ENCODE measurements around the gene MMP8. TPM values are rescaled to one million over a fixed set of nuclear protein-coding genes. Genes with fewer than 3 reads are reported as not detected.

Gene MMP8
- total RNA-seq, 2 experiments from 2014 or later = not detected

GRCh38 chr11:102760344-102761035 is 35.7 kb upstream of the MMP8 start:
- Histone ChIP-seq H3K4me3 (ENCODE audit: low read depth, low read length, poor library complexity, severe bottlenecking) (no peak overlapping the region), H3K36me3 (ENCODE audit: insufficient read depth, low read length) (no peaks in the 10 kb centered on the region), H2AFZ (ENCODE audit: low read length) (no peak overlapping the region), H4K20me1 (ENCODE audit: insufficient read depth, low read length) (no peaks in the 10 kb centered on the region), H3K9me3 (ENCODE audit: low read length) (no peaks in the 10 kb centered on the region), H3K9me2 (ENCODE audit: insufficient read depth, low read length) (no peaks in the 10 kb centered on the region), H3K4me2 (ENCODE audit: low read length) (no peak overlapping the region), H3K27ac (ENCODE audit: low read depth, low read length, poor library complexity, severe bottlenecking) (no peak overlapping the region), H3K79me2 (ENCODE audit: insufficient read depth, low read depth, low read length) (no peaks in the 10 kb centered on the region), H3K4me1 (ENCODE audit: insufficient read depth, low read length, poor library complexity, severe bottlenecking) (no peaks in the 10 kb centered on the region)
- intact Hi-C loops (cut with micrococcal nuclease; ENCODE audit: unreplicated experiment) = no loop called here
- no peak for DNase-seq (ENCODE audit: low spot score)
- BruUV-seq (replicated peaks) = no TSS peak
- no peak for TF ChIP-seq EZH2phosphoT487 (IDR thresholded peaks at IDR 0.05; ENCODE audit: borderline replicate concordance, low read depth, low read length)
- TF ChIP-seq, protein P1, sequence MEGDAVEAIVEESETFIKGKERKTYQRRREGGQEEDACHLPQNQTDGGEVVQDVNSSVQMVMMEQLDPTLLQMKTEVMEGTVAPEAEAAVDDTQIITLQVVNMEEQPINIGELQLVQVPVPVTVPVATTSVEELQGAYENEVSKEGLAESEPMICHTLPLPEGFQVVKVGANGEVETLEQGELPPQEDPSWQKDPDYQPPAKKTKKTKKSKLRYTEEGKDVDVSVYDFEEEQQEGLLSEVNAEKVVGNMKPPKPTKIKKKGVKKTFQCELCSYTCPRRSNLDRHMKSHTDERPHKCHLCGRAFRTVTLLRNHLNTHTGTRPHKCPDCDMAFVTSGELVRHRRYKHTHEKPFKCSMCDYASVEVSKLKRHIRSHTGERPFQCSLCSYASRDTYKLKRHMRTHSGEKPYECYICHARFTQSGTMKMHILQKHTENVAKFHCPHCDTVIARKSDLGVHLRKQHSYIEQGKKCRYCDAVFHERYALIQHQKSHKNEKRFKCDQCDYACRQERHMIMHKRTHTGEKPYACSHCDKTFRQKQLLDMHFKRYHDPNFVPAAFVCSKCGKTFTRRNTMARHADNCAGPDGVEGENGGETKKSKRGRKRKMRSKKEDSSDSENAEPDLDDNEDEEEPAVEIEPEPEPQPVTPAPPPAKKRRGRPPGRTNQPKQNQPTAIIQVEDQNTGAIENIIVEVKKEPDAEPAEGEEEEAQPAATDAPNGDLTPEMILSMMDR (conservative IDR thresholded peaks at IDR 0.05; ENCODE audit: low read length) = no peak
- CTCF ChIA-PET (ENCODE audit: unreplicated experiment) = no interaction called here
- POLR2A ChIA-PET = no interaction called here

DNA sequence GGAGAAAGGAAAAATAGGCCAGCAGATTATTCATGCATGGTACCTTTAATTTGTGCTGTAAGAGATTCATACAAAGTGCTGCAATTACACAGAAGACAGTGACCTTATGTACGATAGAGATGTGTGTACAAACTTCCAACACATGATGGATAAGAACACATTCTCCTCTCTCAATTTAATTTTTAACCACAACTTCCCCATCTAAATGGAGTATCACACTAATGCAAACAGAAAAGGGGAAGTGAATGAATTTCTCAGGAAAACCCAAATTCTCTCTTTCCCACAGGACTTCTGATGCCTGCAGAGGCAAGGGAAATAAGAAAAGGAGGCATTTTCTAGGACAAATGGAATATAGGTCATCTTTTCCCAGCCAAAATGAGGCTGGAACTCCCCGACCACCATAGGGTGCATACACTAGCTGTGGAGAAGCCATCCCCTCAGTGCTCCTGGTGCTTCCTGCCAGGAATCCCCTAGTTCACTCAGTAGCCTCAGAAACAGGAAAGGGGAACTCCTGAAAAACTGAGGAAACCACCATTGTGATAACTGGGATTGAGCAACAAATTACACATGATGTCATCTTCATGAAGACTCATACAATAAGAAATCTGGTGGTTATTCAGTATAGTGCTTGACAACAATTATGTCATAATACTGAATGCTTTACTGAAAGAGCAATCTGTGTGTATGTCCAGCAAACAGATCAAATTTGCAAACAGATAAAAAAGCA is 33.2 kb upstream of the MMP8 start:
- DNase-seq (ENCODE audit: low spot score) = no peak
- H3K4me3 ChIP-seq (ENCODE audit: low read depth, low read length, poor library complexity, severe bottlenecking) = no peak overlapping the region
- no peaks in the 10 kb centered on the region for H4K20me1 ChIP-seq (ENCODE audit: insufficient read depth, low read length)
- no peaks in the 10 kb centered on the region for H3K4me1 ChIP-seq (ENCODE audit: insufficient read depth, low read length, poor library complexity, severe bottlenecking)
- no peaks in the 10 kb centered on the region for H3K9me2 ChIP-seq (ENCODE audit: insufficient read depth, low read length)
- no TSS peak for BruUV-seq (replicated peaks)
- CTCF ChIA-PET (ENCODE audit: unreplicated experiment) = no interaction called here
- POLR2A ChIA-PET = no interaction called here
- no peaks in the 10 kb centered on the region for H3K79me2 ChIP-seq (ENCODE audit: insufficient read depth, low read depth, low read length)
- H3K4me2 ChIP-seq (ENCODE audit: low read length) = no peak overlapping the region
- no peaks in the 10 kb centered on the region for H3K36me3 ChIP-seq (ENCODE audit: insufficient read depth, low read length)
- intact Hi-C loops (cut with micrococcal nuclease; ENCODE audit: unreplicated experiment) = no loop called here
- H3K27ac ChIP-seq (ENCODE audit: low read depth, low read length, poor library complexity, severe bottlenecking) = no peak overlapping the region
- no peaks in the 10 kb centered on the region for H3K9me3 ChIP-seq (ENCODE audit: low read length)
- no peak for TF ChIP-seq EZH2phosphoT487 (IDR thresholded peaks at IDR 0.05; ENCODE audit: borderline replicate concordance, low read depth, low read length)
- TF ChIP-seq, protein P1 (conservative IDR thresholded peaks at IDR 0.05; ENCODE audit: low read length) = no peak
- H2AFZ ChIP-seq (ENCODE audit: low read length) = no peak overlapping the region

DNA sequence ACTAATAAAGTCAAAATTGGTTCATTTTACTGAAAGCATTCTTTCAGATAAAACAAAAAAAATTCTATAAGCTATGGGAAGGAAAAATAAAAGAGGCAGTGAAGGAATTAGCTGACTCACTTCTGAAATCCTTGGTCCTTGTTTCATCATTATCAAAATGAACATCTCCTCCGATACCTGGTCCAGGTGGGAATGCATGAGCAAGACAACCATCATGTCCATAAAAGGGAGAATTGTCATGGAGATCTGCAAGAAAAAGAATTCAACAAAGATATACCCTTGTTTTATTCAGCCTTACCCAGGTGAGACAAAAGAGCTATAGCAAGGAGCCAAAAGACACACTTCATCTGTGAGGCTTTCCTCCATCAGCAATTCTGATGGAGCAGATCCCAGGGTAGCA is 28.5 kb upstream of the MMP8 start:
- Histone ChIP-seq H2AFZ (ENCODE audit: low read length) (no peak overlapping the region), H3K9me2 (ENCODE audit: insufficient read depth, low read length) (no peaks in the 10 kb centered on the region), H3K4me1 (ENCODE audit: insufficient read depth, low read length, poor library complexity, severe bottlenecking) (no peaks in the 10 kb centered on the region), H3K79me2 (ENCODE audit: insufficient read depth, low read depth, low read length) (no peaks in the 10 kb centered on the region), H4K20me1 (ENCODE audit: insufficient read depth, low read length) (no peaks in the 10 kb centered on the region), H3K36me3 (ENCODE audit: insufficient read depth, low read length) (no peaks in the 10 kb centered on the region), H3K4me2 (ENCODE audit: low read length) (no peak overlapping the region), H3K9me3 (ENCODE audit: low read length) (no peaks in the 10 kb centered on the region), H3K4me3 (ENCODE audit: low read depth, low read length, poor library complexity, severe bottlenecking) (no peak overlapping the region), H3K27ac (ENCODE audit: low read depth, low read length, poor library complexity, severe bottlenecking) (no peak overlapping the region)
- DNase-seq (ENCODE audit: low spot score) = no peak
- ChIA-PET POLR2A (interaction anchor here (0.6 kb wide), 1 partner anchor 121 kb away, joined by 5 read pairs; no protein-coding TSS in a partner anchor), CTCF (ENCODE audit: unreplicated experiment) (no interaction called here)
- BruUV-seq (replicated peaks) = no TSS peak
- TF ChIP-seq EZH2phosphoT487 (IDR thresholded peaks at IDR 0.05; ENCODE audit: borderline replicate concordance, low read depth, low read length) = no peak
- TF ChIP-seq, protein P1 (conservative IDR thresholded peaks at IDR 0.05; ENCODE audit: low read length) = no peak
- intact Hi-C loops (cut with micrococcal nuclease; ENCODE audit: unreplicated experiment) = no loop called here

Measured in OCI-LY7 (cell line).